ENCODE data around the gene LY6G6F. TPM values are rescaled to one million over a fixed set of nuclear protein-coding genes. Genes with fewer than 3 reads are reported as not detected.

Gene LY6G6F
- total RNA-seq (2022; extraction: Qiagen RNA extraction; ENCODE audit: low read depth) = not detected in 5 replicates

GRCh38 chr6:31706599-31706998, at the start of gene LY6G6F:
Gene LY6G6F, plus strand, starts transcription at chr6:31706866. Its CDS starts 41 bp downstream, at chr6:31706907.

GRCh38 chr6:31660381-31661261, 46.0 kb upstream of the LY6G6F start, which contains the start of gene C6orf47:
Gene C6orf47, minus strand, starts transcription at chr6:31660778. Its CDS starts 831 bp downstream, at chr6:31659947.

GRCh38 chr6:31664790-31665500, 41.7 kb upstream of the LY6G6F start, which contains the start of gene GPANK1:
Gene GPANK1, minus strand, starts transcription at chr6:31664997. Its CDS starts 519 bp downstream, at chr6:31664478.

GRCh38 chr6:31665501-31666336, 40.9 kb upstream of the LY6G6F start, which contains the start of gene CSNK2B:
Gene CSNK2B, plus strand, starts transcription at chr6:31666080. Its CDS starts 752 bp downstream, at chr6:31666832.

GRCh38 chr6:31669676-31670075, 37.0 kb upstream of the LY6G6F start, which contains the start of gene LY6G5B:
Gene LY6G5B, plus strand, starts transcription at chr6:31669976. Its CDS starts 975 bp downstream, at chr6:31670951.

GRCh38 chr6:31680226-31681134, 26.2 kb upstream of the LY6G6F start, which contains the start of gene LY6G5C:
Gene LY6G5C, minus strand, starts transcription at chr6:31681067. Its CDS starts 694 bp downstream, at chr6:31680373.

GRCh38 chr6:31702819-31703716, 3.6 kb upstream of the LY6G6F start, which contains the start of gene ABHD16A:
Gene ABHD16A, minus strand, starts transcription at chr6:31703324. Its CDS starts 43 bp downstream, at chr6:31703281.

DNA sequence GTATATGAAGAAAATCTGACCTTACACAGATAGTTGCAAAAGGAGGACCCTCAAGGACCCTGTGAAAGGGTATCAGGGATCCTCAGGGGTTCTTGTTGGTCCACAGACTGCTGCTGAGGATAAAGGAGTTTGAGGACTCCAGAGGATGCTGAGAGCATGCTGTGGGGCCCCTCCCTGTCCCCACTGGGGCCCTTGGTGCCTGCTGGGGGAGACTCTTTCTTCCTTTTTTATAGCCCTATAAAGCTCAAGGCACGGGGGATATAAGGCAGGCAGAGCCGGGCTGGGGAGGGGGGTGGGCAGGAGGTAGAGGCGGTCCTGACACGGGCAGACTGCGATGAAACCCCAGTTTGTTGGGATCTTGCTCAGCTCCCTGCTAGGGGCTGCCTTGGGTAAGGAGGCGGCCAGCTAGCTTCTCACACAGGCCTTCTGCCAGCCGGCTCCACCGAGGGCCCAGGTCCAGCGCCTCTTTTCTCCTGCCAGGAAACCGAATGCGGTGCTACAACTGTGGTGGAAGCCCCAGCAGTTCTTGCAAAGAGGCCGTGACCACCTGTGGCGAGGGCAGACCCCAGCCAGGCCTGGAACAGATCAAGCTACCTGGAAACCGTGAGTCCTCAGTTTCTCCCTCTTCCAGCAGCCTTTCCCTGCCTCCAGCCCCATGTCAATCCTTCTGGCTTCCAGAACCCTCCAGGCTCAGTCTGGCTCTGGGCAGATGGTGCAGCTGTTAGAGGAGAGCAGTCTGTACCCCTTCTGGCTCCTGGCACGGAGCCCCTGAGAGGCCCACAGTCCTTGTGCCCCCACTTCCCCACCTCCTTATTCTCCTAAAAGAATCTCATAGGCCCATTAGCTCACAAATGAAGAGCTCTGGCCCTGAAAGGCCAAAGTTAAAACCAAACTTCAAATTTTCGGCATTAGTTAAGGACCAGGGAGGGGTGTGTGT, 8.6 kb downstream of the LY6G6F start, which contains the start of gene LY6G6D:
LY6G6D (plus strand) TSS at position 327 of the 937 bp plus-strand sequence; CDS start at position 335, 8 bp downstream.

GRCh38 chr6:31721351-31722020, 14.8 kb downstream of the LY6G6F start, which contains the start of gene LY6G6C:
Gene LY6G6C, minus strand, starts transcription at chr6:31721746. Its CDS starts 67 bp downstream, at chr6:31721679.

GRCh38 chr6:31723245-31723979, 16.7 kb downstream of the LY6G6F start, which contains the start of gene MPIG6B:
Gene MPIG6B, plus strand, starts transcription at chr6:31723373. Its CDS starts 11 bp downstream, at chr6:31723384.

GRCh38 chr6:31728767-31729514, 22.3 kb downstream of the LY6G6F start, which contains the start of gene DDAH2:
Gene DDAH2, minus strand, starts transcription at chr6:31729299. Its CDS starts 138 bp downstream, at chr6:31729161.

DNA sequence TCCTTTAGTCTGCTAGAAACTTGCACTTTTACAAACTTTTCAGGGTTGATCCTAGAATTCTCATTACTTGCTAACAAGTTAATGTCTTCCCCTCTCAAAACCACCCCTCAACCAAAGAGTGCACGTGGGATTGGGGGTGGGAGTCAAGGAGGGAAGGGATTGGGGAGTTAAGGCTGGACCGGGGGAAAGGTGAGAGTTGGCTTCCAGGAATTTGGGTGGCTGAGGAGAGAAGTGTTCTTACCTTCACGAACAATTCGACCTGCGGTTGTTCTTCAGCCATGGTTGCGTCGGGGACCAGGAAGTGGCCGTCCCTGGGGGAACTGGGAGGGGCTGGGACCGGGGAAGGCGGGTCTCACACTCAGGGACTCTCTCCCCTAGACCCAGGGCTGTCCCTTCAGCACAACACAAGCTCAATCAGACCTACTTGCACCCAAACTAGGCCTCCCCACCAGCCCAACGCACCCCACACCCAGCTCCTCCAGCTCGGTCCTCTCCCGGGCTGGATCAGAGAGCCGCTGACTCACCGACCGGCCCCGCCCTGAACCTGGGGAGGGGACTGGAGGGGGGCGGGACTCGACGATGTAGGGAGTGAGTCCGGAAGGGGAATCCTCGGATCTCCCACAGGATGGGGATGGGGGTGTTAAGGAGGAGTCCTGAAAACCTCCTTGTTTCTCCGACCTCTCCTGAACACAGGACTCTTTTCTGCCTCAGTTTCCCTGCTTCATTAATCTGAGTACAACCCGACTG, 29.5 kb downstream of the LY6G6F start, which contains the start of gene CLIC1:
CLIC1 (minus strand) TSS at position 510 of the 747 bp plus-strand sequence; CDS start at position 280, 230 bp downstream.

GRCh38 chr6:31739639-31740396, 33.2 kb downstream of the LY6G6F start, which contains the start of gene MSH5:
Gene MSH5, plus strand, starts transcription at chr6:31740005. Its CDS starts 462 bp downstream, at chr6:31740467.

